NCI-H345 treated with DMSO at 0.1 percent for 48 hours (cell line): ENCODE data around the gene CUBN.

Source experiments
- DNase-seq: peaks from one replicate; lab custom pipeline; 2025; ENCODE audit not compliant: unreplicated experiment; lab: John Stamatoyannopoulos, UW

Gene CUBN

GRCh38 chr10:16954280-16955030, 175.2 kb downstream of the CUBN start:
- DNase-seq: no peak

GRCh38 chr10:16953270-16953669, 176.3 kb downstream of the CUBN start:
- DNase-seq: no peak

- no peak for DNase-seq
These were observed 177.0 kb downstream of the CUBN start for GRCh38 chr10:16952610-16953009.

- no peak for DNase-seq
These were observed 177.5 kb downstream of the CUBN start for GRCh38 chr10:16952080-16952479.

GRCh38 chr10:16950656-16951601, 178.7 kb downstream of the CUBN start:
- DNase-seq: no peak

GRCh38 chr10:16949816-16950215, 179.8 kb downstream of the CUBN start:
- DNase-seq: no peak

GRCh38 chr10:16948361-16948760, 181.2 kb downstream of the CUBN start:
- DNase-seq: no peak

- no peak for DNase-seq
These were observed 182.5 kb downstream of the CUBN start for GRCh38 chr10:16947069-16947468.

- DNase-seq: no peak
These were observed 184.0 kb downstream of the CUBN start for GRCh38 chr10:16945593-16945992.

GRCh38 chr10:16944986-16945385, 184.6 kb downstream of the CUBN start:
- no peak for DNase-seq

- DNase-seq: no peak
These were observed 185.2 kb downstream of the CUBN start for GRCh38 chr10:16944402-16944801.

- DNase-seq: no peak
These were observed 186.0 kb downstream of the CUBN start for GRCh38 chr10:16943295-16944285.

- no peak for DNase-seq
These were observed 187.1 kb downstream of the CUBN start for GRCh38 chr10:16942381-16943078.

GRCh38 chr10:16941870-16942269, 187.7 kb downstream of the CUBN start:
- DNase-seq: no peak

- no peak for DNase-seq
These were observed 188.5 kb downstream of the CUBN start for GRCh38 chr10:16941067-16941466.

- DNase-seq: no peak
These were observed 190.7 kb downstream of the CUBN start for GRCh38 chr10:16938952-16939351.

GRCh38 chr10:16934461-16934860, 195.2 kb downstream of the CUBN start:
- no peak for DNase-seq

- no peak for DNase-seq
These were observed 195.8 kb downstream of the CUBN start for GRCh38 chr10:16933783-16934182.

- DNase-seq: no peak
These were observed 197.7 kb downstream of the CUBN start for GRCh38 chr10:16931930-16932329.

- no peak for DNase-seq
These were observed 199.1 kb downstream of the CUBN start for GRCh38 chr10:16930540-16930939.
